SK-N-SH treated with all-trans-retinoic acid at 6 μM for 48 hours (cell line): ENCODE measurements around the gene HIF1AN.

Source experiments
- ATAC-seq: fragments of 200-7000 bp; cut with Tn5 transposase; 3 replicates; pipeline ENCODE4 v1.9.1; 2020; ENCODE audit warnings: mild to moderate bottlenecking, moderate library complexity
- ARNTL ChIP-seq: fragments of 450-650 bp; formaldehyde crosslinking; IDR thresholded peaks from 2 replicates; pipeline ENCODE4 v1.5.0; 2020; ENCODE audit warnings: low read depth, mild to moderate bottlenecking, moderate library complexity, borderline replicate concordance
- BACH2 ChIP-seq: fragments of 250-450 bp; sonication (Bioruptor Pico); IDR thresholded peaks from 2 replicates; pipeline ENCODE4 v1.9.0; 2021; ENCODE audit warnings: mild to moderate bottlenecking, borderline replicate concordance
- CSDC2 ChIP-seq: fragments of 250-450 bp; sonication (Bioruptor Pico); IDR thresholded peaks from 2 replicates; pipeline ENCODE4 v1.5.0; 2020; ENCODE audit warnings: mild to moderate bottlenecking, moderate library complexity
- ESRRG ChIP-seq: fragments of 250-450 bp; sonication (Bioruptor Pico); IDR thresholded peaks from 2 replicates; pipeline ENCODE4 v1.6.1; 2021; ENCODE audit warnings: mild to moderate bottlenecking
- GLIS3 ChIP-seq: fragments of 250-450 bp; sonication (Bioruptor Pico); IDR thresholded peaks from 2 replicates; pipeline ENCODE4 v1.5.0; 2020; ENCODE audit warnings: mild to moderate bottlenecking, moderate library complexity
- PPARA ChIP-seq: fragments of 250-450 bp; sonication (Bioruptor Pico); IDR thresholded peaks from 2 replicates; pipeline ENCODE4 v1.5.0; 2020; ENCODE audit warnings: mild to moderate bottlenecking, borderline replicate concordance
- RARB ChIP-seq: fragments of 250-450 bp; sonication (Bioruptor Pico); IDR thresholded peaks from 2 replicates; pipeline ENCODE4 v1.8.0; 2021; ENCODE audit warnings: mild to moderate bottlenecking, moderate library complexity
- SNAI2 ChIP-seq: fragments of 250-450 bp; sonication (Bioruptor Pico); IDR thresholded peaks from 2 replicates; pipeline ENCODE4 v1.5.0; 2020; ENCODE audit warnings: mild to moderate bottlenecking, moderate library complexity
- TCF4 ChIP-seq: fragments of 250-450 bp; sonication (Bioruptor Pico); IDR thresholded peaks from 2 replicates; pipeline ENCODE4 v1.8.0; 2021; ENCODE audit warnings: mild to moderate bottlenecking, moderate library complexity, borderline replicate concordance
- TOX ChIP-seq: fragments of 250-450 bp; sonication (Bioruptor Pico); IDR thresholded peaks from 2 replicates; pipeline ENCODE4 v1.8.0; 2021; ENCODE audit warnings: mild to moderate bottlenecking, moderate library complexity, borderline replicate concordance
- ZC3H10 ChIP-seq: fragments of 250-450 bp; sonication (Bioruptor Pico); IDR thresholded peaks from 2 replicates; pipeline ENCODE4 v1.5.1; 2021; ENCODE audit warnings: mild to moderate bottlenecking, moderate library complexity
- ZFP3 ChIP-seq: fragments of 250-450 bp; sonication (Bioruptor Pico); IDR thresholded peaks from 2 replicates; pipeline ENCODE4 v1.5.0; 2020; ENCODE audit warnings: mild to moderate bottlenecking, moderate library complexity
- ZNF565 ChIP-seq: fragments of 450-650 bp; formaldehyde crosslinking; conservative IDR thresholded peaks from 2 replicates; pipeline ENCODE4 v1.5.0; 2020; ENCODE audit warnings: low read depth, mild to moderate bottlenecking, moderate library complexity
- ZNF70 ChIP-seq: fragments of 450-650 bp; formaldehyde crosslinking; IDR thresholded peaks from 2 replicates; pipeline ENCODE4 v1.5.0; 2020; ENCODE audit warnings: mild to moderate bottlenecking, moderate library complexity
- ZNF8 ChIP-seq: fragments of 450-650 bp; formaldehyde crosslinking; IDR thresholded peaks from 2 replicates; pipeline ENCODE4 v1.5.0; 2020; ENCODE audit warnings: mild to moderate bottlenecking, moderate library complexity
- TF ChIP-seq, protein P1 (sequence below): fragments of 250-450 bp; sonication (Bioruptor Pico); IDR thresholded peaks from 2 replicates; pipeline ENCODE4 v1.8.0; 2020; ENCODE audit warnings: mild to moderate bottlenecking, moderate library complexity, borderline replicate concordance
- TF ChIP-seq, protein P2 (sequence below): fragments of 250-450 bp; sonication (Bioruptor Pico); IDR thresholded peaks from 2 replicates; pipeline ENCODE4 v1.5.1; 2021; ENCODE audit warnings: mild to moderate bottlenecking, moderate library complexity
- TF ChIP-seq, protein P3 (sequence below): fragments of 250-450 bp; sonication (Bioruptor Pico); IDR thresholded peaks from 2 replicates; pipeline ENCODE4 v1.5.1; 2020; ENCODE audit warnings: low read depth, mild to moderate bottlenecking, moderate library complexity

Gene HIF1AN

DNA sequence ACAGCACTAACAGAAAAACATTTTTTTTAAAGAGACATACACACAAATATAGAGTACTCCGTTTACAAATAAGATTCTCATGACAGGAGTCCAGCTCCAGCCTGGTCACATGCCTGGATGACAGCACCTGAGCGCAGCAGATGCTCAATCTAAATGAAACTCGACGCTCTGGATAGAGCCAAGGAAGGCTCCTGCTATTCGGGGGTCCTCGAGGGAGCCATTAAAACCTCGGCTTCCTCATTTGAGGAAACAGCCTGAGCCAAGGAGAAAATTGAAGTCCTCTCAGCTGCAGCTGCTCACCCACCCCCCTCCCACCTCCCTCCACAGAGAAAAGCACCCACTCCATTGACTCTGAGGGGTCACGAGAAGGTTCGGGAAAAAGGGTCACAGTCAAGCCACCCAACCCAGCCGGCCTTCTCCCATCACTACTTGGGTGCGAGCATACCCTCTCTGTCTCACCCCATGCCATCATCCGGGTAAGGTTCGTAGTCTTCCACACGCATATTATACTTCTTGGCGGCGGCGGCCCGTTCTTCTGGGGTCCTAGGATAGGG, 6.7 kb upstream of the HIF1AN start:
- peak; percentile 27 for ATAC-seq
- TF ChIP-seq RARB: no peak
- no peak for TF ChIP-seq GLIS3 (CRISPR knock-in tag)
- TF ChIP-seq, protein P1, sequence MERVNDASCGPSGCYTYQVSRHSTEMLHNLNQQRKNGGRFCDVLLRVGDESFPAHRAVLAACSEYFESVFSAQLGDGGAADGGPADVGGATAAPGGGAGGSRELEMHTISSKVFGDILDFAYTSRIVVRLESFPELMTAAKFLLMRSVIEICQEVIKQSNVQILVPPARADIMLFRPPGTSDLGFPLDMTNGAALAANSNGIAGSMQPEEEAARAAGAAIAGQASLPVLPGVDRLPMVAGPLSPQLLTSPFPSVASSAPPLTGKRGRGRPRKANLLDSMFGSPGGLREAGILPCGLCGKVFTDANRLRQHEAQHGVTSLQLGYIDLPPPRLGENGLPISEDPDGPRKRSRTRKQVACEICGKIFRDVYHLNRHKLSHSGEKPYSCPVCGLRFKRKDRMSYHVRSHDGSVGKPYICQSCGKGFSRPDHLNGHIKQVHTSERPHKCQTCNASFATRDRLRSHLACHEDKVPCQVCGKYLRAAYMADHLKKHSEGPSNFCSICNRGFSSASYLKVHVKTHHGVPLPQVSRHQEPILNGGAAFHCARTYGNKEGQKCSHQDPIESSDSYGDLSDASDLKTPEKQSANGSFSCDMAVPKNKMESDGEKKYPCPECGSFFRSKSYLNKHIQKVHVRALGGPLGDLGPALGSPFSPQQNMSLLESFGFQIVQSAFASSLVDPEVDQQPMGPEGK (CRISPR knock-in tag): no peak
- no peak for TF ChIP-seq TCF4 (CRISPR knock-in tag)
- TF ChIP-seq, protein P2, sequence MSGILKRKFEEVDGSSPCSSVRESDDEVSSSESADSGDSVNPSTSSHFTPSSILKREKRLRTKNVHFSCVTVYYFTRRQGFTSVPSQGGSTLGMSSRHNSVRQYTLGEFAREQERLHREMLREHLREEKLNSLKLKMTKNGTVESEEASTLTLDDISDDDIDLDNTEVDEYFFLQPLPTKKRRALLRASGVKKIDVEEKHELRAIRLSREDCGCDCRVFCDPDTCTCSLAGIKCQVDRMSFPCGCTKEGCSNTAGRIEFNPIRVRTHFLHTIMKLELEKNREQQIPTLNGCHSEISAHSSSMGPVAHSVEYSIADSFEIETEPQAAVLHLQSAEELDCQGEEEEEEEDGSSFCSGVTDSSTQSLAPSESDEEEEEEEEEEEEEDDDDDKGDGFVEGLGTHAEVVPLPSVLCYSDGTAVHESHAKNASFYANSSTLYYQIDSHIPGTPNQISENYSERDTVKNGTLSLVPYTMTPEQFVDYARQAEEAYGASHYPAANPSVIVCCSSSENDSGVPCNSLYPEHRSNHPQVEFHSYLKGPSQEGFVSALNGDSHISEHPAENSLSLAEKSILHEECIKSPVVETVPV (CRISPR knock-in tag): no peak
- TF ChIP-seq ZC3H10 (CRISPR knock-in tag): no peak
- TF ChIP-seq ARNTL (CRISPR knock-in tag): no peak
- TF ChIP-seq CSDC2 (CRISPR knock-in tag): no peak
- no peak for TF ChIP-seq ZNF70 (CRISPR knock-in tag)
- TF ChIP-seq ZNF565 (CRISPR knock-in tag): no peak
- TF ChIP-seq ZFP3 (CRISPR knock-in tag): no peak
- no peak for TF ChIP-seq BACH2 (CRISPR knock-in tag)
- TF ChIP-seq ZNF8 (CRISPR knock-in tag): no peak
- TF ChIP-seq PPARA (CRISPR knock-in tag): no peak
- TF ChIP-seq, all 23 proteins: peak for 0

DNA sequence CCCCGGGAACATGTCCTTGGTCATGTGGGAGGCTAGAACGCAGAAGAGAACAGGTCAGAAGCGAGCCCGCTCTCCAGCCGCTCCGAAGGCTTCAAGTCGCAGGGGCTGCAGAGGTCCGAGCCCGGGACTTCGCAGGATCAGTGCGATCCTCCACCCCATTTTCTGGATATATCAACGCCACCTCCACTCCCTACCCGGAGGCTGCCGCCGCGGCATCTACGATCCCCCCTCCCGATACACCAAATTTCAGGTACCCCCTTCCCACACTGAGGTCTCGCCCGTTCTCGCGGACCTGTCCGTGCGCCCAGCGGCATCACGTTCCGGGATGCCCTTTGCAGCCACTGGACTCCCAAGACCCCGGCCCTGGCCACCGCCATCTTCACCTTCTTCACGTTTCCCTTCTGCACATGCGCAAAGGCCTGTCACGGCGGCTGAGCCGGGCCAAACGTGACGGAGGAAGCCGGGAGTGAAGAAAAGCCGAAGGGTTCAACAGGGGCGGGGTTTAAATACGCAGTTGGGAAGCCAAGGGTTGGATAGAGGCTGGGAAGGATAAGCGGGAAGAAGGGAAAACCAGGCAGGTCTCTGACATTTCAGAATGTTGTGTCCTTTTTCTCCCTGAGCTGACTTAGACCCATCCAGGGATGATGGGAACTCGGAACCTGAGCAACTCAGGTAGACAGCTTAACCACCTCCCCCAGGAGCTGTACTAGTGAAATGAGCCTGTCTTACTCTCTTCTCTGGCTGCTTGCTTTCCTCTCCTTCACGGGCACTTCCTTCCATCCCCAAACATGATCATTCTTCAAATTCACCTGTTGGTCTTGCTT, 6.1 kb upstream of the HIF1AN start, which contains the start of gene NDUFB8:
Gene NDUFB8, minus strand, starts transcription at position 397 of the 824 bp plus-strand sequence. Its CDS starts 20 bp downstream, at position 377.
- TF ChIP-seq, protein P3, sequence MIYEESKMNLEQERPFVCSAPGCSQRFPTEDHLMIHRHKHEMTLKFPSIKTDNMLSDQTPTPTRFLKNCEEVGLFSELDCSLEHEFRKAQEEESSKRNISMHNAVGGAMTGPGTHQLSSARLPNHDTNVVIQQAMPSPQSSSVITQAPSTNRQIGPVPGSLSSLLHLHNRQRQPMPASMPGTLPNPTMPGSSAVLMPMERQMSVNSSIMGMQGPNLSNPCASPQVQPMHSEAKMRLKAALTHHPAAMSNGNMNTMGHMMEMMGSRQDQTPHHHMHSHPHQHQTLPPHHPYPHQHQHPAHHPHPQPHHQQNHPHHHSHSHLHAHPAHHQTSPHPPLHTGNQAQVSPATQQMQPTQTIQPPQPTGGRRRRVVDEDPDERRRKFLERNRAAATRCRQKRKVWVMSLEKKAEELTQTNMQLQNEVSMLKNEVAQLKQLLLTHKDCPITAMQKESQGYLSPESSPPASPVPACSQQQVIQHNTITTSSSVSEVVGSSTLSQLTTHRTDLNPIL (CRISPR knock-in tag): no peak
- TF ChIP-seq SNAI2 (CRISPR knock-in tag): no peak
- no peak for TF ChIP-seq ZC3H10 (CRISPR knock-in tag)
- TF ChIP-seq, protein P2 (CRISPR knock-in tag): no peak
- TF ChIP-seq ZNF565 (CRISPR knock-in tag): no peak
- no peak for TF ChIP-seq ESRRG (CRISPR knock-in tag)
- ATAC-seq: peak; percentile 93

DNA sequence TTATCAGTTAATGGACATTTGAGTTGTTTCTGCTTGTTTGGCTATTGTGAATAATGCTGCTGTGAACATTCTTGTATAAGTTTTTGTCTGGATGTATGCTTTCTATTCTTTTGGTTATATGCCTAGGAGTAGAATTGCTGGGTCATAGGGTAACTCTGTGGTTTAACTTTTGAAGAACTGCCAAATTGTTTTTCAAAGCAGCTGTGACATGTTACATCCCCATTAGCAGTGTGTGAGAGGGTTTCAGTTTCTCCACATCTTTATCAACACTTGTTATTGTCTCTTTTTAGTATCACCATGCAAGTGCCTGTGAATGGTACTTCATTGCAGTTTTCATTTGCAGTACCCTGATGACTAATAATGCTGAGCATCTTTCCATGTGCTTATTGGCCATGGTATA, 4.0 kb upstream of the HIF1AN start:
- no peak for ATAC-seq
- TF ChIP-seq ZNF8 (CRISPR knock-in tag): no peak
- TF ChIP-seq, protein P3 (CRISPR knock-in tag): no peak
- TF ChIP-seq ZC3H10 (CRISPR knock-in tag): no peak
- no peak for TF ChIP-seq ZNF70 (CRISPR knock-in tag)
- no peak for TF ChIP-seq TCF4 (CRISPR knock-in tag)
- no peak for TF ChIP-seq PPARA (CRISPR knock-in tag)
- no peak for TF ChIP-seq ZFP3 (CRISPR knock-in tag)
- no peak for TF ChIP-seq TOX (CRISPR knock-in tag)

DNA sequence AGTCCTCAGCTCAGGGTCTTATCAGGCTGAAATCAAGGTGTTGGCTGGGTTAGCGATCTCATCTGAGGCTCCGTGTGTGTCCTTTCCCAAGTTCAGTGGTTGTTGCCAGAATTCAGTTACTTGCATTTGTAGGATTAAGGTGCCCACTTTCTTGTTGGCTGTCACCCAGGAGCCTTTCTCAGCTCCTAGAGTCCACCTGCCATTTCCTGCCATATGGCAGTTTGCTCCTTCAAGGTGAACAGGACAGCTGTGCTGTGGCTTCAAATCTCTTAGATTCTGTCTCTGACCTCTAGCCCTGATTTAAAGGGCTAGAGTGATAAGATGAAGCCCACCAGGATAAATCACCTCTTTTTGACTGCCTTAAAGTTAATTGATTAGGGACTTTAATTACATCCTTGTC, 1.0 kb upstream of the HIF1AN start:
- ATAC-seq: no peak

More for the DNA sequence above, 1.0 kb upstream of the HIF1AN start:
- TF ChIP-seq BACH2 (CRISPR knock-in tag) (no peak), GLIS3 (CRISPR knock-in tag) (no peak)
- TF ChIP-seq, protein P3 (CRISPR knock-in tag): no peak
